ENCODE data around the gene MXI1.

Gene MXI1

DNA sequence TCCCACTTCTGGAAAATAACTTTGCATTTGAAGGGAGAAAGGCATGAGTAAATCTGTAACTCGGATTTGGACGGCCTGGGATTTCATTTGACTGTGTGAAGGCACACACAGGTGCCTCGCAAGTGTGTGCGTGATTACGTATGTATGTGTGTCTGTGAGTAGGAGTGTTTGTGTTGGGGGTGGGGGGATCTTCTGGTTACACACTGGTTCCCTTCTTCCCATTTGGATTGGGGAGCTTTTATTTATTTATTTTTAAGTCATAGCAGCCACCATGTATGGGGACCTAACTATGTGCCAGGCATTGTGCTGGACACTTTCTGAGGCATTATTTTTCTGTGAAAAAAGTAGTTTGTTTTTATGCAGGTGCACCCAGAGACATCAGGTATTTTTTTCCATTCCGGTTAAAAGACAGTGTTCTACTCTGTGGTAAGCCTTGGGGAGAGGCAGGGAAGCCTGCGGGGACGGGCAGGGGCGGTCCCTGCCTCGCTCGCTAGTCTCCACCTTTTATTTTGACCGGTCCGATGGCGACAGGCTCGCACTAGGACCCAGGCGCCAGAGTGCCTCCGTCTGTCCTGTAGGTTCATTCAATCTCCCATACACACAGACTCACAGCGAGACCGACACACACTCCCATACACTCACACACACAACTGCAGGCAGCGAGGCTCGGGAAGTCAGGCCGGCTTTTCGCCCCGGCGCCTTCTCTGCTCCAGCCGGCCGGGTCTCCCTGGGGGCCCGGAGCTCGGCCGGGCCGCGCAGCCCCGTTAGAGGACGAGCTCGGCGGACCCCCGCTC, at the start of gene MXI1:
Gene MXI1 (plus strand): TSS at position 595 of the 794 bp plus-strand sequence. CDS start 204 bp downstream, outside the sequence.
- DNase-seq: peak; percentile 18 to 74

DNA sequence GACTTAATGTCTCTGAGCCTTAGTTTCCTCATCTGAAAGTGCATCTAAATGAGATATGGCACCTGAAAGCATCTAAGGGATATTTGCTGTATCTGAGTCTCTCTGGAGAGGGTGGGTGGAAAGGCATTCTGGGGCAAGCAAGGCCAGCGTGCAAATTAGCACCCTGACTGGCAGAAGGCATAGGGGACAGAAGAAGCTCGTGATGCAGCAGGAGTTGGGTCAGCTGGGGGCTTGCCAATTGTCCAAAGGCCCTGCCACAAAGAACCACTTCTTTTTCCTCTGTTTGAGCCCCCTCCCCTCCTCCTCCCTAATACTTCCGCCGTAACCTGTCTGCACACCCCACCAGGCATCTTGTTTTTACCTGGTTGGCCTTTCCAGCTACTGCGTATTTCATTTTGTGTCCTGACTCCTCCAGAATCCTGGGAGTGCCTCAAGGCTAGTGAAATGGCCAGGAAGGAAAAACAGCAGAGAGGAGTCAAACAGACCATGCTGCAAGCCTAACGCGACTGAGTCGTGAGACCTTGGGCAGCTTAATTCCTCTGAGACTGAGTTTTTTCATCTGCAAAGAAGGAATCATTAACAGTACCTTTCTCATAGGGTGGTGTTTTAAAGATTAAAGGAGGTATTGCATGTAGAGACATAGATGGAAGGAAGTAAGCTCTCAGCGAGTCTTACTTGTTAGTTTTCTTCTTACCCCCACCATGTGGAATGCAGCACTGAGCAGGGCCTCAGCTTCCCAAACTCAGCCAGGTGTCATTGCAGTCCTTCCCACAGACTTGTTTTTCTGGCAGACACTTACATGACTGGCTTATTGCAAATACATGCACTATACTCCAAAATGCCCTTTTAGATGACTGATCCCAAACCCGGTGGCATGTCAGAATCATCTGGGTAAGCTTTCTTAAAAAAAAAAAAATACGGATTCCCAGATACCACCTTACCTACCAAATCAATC, 49.1 kb upstream of the MXI1 start:
- DNase-seq: no peak

DNA sequence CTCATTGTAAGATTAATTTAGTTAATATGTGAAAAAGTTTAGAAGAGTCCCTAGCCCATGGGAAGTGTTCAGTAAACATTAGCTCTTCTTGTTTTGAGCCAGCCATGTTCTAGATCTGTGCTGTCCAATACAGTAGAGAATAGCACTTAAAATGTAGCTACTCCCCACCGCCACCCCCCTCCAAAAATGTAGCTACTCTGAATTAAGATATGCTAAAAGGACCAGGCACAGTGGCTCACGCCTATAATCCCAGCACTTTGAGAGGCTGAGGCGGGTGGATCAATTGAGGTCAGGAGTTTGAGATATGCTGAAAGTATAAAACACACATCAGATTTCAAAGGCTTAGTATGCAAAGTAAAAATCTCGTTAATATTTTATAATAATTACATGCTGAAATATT, 47.3 kb upstream of the MXI1 start:
- no peak for DNase-seq

DNA sequence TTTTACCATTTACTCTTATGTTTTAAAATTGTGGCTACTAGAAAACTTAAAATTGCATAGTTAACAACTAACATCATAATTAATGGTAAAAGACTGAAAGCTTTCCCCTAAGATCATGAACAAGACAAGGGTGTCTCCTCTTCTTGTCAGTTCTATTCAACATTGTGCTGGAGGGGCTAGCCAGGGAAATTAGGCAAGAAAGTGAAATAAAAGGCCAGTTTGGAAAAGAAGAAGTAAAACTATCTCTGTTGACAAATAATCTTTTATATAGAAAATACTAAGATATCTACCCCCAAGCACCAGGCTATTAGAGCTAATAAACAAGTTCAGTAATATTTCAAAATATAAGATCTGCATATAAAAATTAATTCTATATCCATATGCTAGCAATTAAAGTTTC, 46.9 kb upstream of the MXI1 start:
- DNase-seq: no peak

DNA sequence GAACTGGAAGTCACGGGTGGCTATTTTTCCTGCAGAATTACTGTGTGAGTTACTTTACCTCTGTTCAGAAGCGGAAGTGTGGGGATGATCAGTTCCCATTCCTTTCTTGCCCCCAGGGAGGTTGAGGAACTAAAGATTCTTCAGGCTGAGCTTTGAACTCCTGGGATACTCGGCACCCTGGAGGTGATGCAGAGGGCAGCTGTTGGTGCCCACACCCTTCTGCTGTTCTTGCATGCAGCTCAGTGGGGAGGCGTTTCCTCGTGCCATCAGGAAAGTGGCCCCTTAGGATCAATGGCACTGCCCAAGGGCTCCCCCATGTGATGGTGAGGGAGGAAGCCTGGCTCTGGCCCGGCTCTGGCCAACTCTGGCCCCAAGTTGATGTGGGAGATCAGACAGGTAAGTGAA, 44.7 kb upstream of the MXI1 start:
- DNase-seq: no peak

DNA sequence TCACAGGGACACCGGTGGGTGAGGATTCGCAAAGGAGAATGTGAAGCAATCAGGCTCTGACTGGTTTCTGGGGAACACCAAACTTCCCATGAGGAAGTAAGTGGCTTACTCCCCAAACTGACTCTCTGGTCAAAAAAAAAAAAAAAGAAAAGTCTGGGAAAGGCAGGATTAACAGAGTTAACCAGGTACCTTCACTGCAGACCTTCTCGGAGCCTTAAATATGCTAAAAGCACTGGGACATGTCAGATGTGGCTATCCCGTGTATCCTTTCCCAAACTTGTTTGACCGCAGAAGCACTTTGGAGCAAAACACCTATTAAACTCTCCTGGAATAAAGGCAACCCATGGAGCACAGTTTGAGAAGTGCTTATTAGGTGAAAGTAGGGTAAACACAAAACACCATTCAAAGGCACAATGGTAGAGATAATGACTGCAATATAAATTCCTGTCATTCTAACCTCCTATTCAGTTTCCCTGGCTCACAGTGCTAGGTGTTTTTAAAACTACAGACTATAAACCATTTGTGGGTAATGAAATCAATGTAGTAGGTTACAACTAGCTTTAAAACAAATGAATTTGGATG, 44.1 kb upstream of the MXI1 start:
- DNase-seq: no peak

DNA sequence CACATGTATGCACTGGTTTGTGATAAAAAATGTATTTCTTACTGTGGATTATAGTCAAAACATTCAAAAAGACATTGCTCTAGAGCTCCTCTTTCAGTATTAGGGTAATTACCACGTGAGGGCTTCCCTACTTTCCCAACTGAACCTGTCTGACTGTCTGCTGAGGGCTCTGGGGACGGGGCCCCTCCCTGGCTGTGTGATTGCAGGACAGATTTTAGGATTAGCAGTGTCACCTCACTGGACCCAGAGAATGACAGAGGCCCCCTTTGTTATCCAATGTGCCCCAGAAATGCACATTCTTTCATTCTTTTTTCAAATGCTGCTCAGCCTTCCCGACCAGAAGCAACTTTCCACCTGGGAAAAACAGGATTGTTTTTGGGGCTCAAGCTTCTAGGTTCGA, 43.6 kb upstream of the MXI1 start:
- DNase-seq: no peak

DNA sequence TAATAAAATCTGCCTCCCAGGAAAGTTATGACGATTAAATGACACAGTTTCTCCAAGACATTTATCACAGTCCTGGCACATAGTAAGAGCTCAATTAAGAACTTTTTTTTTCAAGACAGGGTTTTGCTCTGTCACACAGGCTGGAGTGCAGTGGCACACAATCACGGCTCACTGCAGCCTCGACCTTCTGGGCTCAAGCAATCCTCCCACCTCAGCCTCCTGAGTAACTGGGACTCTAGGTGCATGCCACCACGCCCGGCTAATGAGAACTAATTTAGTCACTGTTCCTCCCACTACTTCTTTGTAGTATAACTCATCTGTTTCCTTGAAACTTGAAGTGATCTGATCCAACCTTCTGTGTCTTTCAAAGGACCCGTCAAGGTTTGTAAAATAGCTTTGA, 42.2 kb upstream of the MXI1 start:
- DNase-seq: no peak

DNA sequence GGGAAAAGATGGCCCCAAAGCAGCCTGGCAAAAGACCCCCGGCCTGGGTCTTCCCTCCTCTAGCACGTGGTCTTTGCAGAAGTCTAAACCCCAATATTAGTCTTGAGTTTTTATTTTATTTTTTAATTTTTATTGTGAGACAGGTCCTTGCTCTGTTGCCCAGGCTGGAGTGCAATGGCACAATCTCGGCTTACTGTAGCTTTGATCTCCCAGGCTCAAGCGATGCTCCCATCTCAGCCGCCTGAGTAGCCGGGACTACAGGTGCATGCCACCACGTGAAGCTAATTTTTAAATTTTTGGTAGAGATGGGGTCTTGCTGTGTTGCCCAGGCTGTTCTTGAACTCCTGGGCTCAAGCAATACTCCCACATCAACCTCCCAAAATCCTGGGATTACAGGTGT, 40.3 kb upstream of the MXI1 start:
- DNase-seq: no peak

DNA sequence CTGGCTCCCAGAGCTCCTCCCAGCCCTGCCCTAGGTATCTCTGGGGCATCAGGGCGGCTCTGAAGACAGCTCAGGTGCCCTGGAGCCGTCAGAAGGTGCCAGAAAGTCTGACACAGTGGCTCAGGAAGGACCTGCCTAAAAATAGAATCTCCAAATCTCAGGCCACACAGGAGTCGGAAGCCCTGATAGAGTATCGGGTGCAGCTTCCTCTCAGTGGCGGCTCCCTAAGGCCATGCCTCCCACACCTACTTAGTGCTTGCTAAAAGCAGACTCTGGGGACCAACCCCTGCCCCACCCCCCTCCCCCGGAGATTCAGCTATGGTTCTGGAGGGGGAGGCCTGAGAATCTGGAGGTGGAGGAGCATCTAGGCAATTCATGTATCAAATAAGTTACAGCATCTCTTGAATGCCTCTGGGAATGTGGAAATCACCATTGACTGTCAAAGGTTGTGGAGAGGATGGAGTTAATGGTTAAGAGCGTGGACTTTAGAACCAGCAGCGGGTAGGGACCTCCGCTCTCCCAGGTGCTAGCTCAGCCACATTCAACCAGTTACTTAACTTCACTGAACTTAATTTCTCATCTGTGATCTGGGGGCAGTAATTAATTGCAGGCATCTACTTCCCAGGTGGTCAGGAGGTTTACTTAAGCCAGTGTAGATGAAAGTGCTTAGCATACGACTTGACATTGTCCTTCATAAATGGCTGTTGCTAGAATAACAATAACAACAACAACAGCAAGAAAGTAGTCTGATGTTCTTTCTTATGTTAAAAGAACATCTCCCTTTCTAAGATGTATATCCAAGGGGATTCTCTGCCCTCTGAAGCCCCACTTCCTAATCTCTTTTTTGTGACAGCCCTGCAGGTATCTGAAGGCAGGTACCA, 38.6 kb upstream of the MXI1 start:
- no peak for DNase-seq

DNA sequence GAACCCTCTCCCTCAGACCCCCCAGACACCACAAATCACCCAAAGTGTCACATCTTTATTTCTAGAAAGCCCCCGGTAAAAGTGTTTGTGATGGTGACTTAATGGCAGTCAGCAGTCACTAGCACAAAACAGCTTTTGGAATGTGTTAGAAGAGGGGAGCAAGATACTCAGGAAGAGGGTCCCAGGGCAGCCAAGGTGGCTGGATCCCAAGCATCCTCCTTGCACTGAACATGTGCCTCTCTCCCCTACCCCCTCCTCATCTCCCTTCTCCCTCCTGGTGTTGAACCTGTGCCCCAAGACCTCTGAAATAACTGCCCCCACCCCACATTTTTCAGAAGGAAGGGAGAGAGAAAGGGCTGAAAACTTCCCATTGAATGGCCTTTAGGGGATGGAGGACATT, 37.8 kb upstream of the MXI1 start:
- DNase-seq: no peak

DNA sequence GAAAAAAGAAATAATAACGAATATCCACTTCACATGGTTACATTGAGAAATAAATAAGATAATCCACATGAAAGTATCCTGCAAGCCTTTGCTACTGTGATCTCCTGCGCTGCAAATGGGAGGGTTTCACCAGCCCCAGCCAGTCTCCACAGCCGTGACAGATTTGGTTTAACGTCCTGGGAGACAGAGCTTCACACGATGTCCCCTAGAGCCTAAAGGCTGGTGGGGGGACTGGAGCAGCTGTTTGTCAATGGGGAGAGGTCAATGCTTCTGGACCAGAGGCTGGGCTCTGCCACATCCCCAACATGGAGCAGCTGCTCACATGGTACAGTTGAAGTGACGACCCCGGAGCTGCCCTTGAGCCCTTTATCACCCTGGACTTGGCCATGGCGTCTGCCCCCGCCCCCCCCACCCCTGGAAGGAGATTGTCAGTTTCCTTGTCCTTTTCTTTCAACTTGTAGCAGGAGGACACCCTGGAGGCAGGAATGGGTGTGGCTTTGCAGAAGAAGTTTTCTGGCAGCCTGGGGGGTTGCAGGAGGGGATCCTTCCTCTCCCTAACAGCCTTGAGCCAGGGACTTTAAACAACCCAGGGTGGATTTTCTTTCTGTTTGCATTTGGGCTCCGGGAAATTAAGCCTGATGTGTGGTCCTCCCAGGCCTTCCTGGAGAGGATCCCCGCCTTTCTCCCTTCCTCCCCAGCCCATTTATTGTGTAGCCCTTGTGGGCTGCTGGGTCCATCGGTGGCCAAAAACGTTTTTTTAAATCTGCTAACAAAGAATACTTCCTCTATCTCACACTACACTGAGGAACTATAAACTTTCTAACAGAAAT, 37.0 kb upstream of the MXI1 start:
- no peak for DNase-seq

DNA sequence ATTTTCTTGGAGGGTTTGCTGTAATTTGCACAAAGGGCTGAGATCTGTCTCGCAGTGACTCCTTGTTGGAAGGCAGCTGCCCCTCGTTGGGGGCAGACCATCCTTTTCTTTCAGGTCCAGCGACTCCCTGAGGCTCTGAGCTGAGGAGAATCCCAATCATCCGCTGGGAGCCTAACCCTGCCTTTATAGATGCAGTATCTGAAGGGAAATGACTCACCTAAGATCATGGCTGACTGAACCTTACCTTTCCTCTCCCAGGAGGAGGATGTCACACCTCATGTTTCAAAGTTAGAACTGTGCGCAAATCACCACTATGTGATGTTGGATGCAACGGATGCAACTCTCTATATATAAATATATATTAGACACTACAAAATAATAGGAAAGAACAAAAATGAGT, 36.4 kb upstream of the MXI1 start:
- no peak for DNase-seq

DNA sequence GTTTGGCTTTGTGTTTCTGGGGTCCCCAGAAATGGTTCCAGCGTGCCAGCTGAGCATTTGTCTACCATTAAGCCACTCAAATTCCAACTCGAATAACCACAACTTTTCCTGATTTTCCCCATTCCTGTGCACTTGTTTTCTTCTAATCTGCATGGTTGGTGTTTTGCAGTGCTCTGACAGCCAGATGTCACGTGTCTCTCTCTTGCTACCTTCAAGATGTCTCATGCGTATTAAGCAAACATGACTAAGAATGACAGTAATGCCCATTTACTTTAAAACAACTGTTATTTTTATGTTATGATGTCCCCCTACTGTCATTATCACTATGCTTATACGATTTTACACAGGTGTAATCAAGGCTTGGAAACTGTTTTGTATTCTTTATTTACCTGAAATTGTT, 35.2 kb upstream of the MXI1 start:
- DNase-seq: no peak

DNA sequence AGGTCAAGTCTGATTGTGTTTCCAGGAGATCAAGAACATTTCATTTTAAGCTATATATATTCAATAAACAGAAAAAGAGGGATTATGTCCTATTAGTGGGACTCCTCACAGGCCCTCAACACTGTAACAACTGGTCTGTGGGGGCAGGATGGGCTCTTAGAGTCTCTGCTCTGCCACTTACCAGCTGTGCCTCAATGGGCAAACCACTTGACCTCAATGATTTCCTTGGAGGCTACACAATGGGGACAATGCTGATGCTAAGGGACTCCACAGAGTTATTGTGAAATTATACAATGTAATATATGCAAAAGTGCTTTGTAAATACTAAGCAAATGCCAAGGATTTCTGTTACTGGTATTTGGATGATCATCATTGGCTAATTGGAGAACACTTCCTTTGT, 33.2 kb upstream of the MXI1 start:
- DNase-seq: no peak

DNA sequence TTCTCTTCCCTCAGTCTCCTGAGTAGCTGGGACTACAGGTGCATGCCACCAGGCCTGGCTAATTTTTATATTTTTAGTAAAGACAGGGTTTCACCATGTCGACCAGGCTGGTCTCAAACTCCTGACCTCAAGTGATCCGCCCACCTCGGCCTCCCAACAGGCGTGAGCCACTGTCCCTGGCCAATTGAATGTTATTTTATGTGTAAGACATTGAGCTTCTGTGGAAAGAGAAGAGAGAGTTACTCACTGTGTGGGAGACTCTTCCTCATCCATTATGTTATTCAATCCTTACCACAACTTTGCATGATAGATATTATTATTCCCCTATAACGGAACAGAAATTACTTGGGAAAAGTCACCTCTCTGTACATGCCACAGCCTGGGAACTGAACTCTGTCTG, 32.6 kb upstream of the MXI1 start:
- no peak for DNase-seq

DNA sequence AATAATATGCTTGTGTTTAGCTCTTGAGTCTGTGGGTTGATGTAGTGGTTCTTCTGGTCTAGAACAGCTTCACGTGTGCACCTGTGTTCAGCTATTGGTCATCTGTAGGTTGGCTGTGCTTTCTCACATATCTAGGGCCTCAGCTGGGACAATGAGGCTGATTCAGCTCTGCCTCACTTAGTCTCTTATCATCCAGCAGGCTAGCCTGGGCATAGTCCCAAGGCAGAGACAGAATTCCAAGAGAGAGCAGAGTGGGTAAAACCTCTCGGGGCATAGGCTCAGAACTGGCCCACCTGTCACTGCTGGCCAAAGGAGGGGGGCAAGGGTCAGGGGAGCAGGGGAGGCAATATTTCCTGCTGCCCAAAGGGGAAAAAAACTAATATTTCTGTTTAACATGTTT, 32.0 kb upstream of the MXI1 start:
- DNase-seq: no peak

DNA sequence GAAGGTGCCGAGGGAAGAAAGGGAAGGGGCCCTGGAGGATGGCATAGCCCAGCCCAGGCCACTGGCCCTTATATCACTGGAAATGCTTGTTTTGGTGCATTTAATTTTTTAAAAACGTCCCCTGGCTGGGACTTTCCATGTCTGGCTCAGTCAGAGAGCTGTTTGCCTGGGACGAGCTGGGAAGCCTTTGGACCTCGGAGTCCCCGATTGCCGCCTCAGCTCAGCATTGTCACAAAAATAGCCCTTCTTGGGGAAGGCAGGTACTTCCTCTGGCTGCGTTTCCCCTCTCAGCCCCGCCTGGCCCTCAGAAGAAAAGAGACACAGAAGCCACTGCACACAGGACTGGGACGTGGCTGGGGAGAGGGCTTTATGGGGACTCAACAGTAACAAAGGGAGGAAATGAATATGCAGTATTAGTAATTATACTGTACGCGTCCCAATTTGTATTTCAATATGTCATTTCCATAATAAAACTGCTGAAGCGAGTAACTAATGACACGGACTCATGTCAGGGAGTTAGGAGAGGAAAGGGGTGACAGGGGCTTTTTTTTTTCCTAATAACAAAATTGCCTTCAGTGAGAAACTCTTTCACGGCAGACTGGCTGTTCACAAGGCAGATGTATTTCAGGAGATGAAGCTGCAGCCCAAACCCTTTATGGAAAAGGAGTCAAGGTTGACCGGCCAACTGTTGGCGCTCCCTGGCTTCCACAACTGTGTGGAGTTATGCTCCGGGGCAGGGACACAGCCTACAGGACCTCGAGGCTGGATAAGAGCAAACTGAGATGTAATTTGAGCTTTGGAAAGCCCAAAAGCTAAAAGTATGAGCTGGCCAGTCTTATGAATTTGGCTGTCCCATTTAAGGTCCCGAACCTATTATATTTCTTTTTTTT, 31.0 kb upstream of the MXI1 start:
- DNase-seq: no peak

DNA sequence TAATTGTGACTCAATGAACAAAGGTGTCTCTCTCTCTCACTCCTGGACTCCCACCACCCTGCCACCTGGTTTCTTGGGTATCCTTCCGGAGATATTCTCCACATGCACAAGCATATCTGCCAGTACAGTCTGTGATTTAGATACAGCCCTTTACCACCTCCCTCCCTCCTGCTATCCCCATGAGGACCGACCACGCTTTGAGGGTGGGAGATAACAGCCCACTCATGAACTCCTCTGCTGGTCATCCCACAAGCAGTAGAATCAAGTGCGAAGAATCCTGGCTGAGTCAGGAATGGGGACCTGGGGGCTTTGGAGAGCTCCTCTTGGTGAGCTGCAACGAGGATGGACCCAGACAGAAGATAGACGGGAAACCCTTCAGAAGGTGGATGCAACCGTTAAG, 28.2 kb upstream of the MXI1 start:
- no peak for DNase-seq

DNA sequence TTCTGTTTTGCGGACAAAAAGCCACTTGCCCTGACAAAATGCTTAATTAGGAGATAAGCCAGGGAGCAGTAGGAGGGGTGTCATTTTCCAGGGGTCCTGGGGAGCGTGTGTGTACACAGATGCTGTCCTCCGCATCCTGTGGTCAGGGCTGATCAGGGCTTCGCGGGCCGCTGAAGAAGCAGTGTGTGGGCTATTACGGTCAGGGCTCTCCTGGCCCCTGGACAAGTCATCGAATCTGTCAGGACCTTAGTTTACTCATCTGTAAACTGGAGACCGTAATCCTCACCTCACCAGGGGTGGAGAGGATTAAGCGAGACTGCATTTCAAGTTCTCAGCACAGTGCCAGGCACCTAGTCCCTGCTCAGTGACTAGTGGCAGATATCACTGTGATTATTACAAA, 26.0 kb upstream of the MXI1 start:
- no peak for DNase-seq

DNA sequence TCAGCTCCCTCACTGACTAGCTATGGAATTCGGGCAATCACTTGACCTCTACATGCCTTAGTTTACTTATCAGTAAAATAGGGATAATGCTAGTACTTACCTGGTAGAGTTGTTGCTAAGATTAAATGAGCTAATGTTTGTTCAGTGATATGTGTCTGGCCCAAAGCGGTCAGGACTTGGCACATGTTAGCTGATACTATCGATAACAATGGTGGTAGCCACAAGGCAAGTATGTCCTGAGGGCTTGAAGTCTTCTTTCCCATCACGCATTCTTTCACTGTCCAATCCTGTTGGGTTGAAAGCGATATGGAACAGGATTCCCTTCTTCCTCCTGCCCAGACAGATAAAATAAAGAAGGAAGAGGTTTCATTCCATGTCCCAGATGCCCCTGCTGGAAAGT, 25.5 kb upstream of the MXI1 start:
- DNase-seq: no peak
